Embryonic facial prominence (tissue), 1 donor: Measurements from ENCODE around the gene CLEC16A.
A peak's percentile ranks its signal among the peaks of the same experiment; 100 is the strongest.

Experiments used
- DNase-seq: peaks from one replicate; pipeline ENCODE4 v3.0.0-alpha.2; 2016; ENCODE audit errors: extremely low spot score

CLEC16A gene

DNA sequence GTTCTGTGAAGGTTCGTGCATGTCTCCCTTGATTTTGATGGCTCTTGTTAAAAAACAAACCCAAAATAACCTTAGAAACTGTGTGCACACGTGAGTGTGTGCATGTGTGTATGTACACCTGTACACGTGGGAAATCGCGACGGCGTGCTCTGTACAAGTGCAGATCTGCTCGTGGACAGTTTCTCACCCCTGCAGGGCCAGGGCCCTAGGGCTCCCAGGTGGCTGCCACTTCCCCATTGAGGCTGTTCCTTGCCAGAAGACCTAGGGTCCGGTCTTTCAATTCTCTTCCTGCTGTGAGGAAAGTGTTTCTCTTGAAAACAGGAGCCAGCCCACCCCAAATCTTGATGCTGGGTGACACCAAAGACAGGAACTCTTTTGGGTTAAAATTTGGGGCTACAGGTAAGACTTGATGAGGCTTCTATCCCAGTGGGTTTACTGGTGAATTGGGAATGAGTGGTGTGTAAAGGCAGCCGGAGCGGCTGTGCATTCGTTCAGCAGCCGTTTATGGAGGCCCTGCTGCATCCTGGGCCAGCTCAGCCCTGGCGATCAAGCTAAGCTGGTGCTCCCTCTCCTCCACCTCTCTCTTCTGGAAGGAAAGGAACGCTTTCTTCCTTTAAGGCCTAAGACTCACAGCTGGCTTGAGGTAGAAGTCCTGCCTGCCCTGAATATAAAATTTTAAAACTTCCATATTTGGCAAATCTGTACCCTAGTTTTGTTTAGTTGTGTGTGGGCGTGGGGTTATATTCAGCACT lies 137.9 kb downstream of the CLEC16A start:
- no peak for DNase-seq

DNA sequence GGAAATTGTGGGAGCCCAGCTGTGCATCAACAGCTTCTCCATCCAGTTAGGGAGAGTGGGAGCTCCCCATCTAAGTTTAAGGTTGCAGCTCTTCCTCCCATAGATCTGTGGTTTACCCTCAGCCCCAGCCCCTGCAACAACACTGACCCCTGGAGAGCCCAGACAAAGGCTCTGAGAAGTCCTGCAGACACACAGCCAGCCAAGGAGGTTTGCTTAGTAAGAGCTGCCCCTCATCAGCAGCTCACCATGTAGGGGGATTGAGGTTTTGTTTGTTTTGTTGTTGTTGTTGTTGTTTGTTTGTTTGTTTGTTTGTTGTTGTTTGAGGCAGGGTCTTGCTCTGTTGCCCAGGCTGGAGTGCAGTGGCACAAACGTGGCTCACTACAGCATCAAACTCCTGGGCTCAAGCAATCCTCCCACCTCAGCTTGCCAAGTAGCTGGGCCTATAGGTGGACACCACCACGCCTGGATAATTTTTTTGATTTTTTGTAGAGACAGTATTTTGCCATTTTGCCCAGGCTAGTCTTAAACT lies 138.6 kb downstream of the CLEC16A start:
- DNase-seq: no peak

DNA sequence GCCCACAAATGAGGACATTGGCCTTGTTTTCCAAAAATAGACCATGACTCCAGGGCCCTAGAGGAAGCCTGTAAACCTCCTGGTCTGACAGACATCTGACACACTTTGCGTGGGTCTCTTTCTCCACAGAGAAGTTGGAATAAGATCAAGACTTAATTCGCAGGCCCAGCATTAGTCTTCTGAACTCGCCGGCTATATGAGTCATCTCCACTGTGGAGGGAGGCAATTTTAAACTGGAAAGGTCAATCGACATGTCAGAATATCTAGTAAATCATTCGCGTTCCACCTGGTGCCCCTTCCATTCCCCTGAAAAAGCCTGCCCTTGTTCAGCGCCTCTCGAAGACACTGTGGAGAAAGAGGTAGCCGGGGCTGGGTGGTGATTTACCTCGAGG lies 140.1 kb downstream of the CLEC16A start:
- no peak for DNase-seq

DNA sequence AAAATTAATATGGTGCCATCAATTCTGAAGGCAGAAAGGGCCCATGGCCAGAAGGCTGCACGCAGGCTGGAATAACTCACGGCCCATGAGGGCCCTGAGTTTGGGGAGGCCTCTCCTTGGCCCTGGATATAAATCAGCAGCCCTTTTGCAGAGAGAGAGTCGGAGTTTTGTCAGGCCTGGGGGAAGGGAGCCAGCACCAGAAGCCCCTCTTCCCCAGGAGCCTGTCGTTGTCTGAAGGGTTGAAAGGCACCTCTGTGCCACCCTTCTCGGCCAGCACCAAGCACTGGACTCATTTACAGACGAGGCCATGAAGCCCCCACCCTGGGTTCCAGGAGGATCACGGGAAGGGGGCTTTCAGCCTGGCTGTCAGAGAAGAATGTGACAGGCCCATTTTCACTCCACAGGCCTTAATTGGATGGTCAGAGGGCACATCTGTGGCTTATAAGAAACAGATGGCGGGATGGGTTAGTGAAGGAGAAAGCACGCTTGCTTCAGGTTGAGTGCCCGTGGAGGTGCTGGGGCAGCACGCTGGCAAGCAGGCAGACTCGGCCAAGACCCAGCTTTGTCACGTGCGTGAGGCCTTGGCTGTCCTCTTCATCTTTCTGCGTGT lies 140.6 kb downstream of the CLEC16A start:
- DNase-seq: no peak

DNA sequence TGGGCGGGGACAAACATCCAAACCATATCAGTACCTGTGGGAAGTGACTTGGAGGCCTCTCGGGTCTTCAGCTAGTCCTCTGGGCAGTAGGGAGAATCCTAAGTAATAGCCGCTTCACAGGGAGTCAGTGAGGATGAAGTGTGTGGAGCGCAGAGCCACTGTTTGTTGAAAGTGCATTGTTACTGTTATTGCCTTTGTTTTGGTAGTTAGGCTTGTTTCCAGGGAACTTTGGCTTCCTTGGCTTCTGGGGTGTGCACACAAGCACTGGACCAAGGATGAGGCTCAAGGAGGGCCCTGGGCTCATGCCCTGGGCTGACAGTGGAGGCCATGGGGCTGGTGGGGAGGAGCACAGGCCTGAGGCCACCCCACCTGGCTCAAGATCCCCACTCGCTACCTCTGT lies 141.6 kb downstream of the CLEC16A start:
- no peak for DNase-seq

- DNase-seq: no peak
Observed at GRCh38 chr16:11087691-11088073, 143.3 kb downstream of the CLEC16A start.

DNA sequence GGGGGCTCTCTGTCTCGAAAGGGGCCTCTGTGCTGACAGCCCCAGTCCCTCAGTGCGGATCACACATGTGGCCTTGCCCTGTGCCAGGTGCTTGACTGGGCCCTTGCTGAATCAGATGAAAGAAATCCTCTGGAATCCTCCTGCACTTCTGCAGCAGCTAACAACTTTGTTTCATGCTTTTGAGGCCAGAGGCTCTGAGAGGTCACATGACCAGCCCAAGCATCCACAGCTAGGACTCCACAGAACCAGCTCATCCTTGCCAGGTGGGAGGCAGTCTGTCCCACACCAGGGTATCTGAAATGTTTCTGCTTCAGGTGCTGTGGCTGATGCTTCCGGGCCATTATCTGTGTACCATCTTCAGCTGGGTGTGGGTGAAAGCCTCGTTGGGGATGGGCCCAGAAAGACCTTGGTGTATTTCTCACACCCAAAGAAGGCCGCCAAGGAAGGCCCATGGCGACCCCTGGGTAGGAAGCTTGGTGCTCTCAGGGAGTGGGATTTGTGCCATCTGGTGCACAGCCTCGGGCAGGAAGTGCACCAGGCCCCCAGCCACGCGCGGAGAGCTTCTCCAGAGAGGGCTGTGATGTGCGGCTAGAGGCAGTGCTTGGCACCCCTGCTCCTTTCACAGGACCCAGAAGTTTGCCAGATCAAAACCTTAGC lies 143.8 kb downstream of the CLEC16A start:
- no peak for DNase-seq

DNA sequence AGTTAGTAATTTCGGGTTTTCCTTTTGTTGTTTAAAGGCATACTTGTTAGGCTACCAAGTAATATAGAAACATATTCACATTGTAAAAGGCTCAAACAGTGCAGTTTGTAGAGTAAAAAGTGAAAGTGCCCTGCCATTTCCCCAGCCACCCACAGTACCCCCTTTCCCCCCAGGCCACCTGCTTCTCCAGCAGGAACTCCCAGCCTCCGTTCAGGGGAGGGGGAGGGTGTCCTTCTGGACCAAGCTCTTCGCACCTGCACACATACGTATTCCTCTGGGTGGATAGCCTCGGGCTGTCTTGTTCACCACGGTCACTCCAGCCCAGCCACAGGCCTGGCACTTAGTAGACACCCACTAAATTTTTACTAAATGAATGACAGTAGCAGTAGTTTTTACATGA lies 144.5 kb downstream of the CLEC16A start:
- no peak for DNase-seq

DNA sequence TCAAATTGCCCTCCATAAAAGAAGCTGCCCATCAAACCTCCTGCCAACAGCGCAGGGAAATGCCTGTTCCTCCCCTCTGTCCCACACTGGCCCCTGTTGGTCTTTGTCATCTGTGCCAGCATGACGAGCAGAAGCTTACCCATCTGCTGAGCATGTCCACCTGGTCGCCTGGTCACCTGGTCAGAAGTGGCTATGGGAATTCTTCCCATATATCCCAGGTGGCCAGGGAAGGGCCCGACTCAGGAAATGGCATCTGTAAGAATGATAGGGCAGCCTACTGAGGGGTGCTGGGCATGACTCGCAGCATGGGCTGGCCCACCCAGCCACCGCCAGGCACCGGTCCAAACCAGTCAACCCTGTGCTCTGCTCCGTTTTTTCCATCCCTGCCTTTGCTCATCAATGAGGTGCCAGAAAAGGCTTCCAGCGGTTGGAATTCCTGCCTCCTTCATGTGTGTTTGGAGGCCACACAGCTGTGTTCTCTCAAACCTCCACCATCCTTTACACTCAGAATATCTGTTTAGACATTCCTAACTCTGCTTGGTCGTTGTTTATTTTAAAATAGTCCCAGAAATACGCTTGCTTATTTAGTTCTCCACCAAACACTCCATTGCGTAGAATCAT lies 145.2 kb downstream of the CLEC16A start:
- DNase-seq: no peak

- no peak for DNase-seq
Observed at GRCh38 chr16:11090232-11090631, 145.9 kb downstream of the CLEC16A start.

DNA sequence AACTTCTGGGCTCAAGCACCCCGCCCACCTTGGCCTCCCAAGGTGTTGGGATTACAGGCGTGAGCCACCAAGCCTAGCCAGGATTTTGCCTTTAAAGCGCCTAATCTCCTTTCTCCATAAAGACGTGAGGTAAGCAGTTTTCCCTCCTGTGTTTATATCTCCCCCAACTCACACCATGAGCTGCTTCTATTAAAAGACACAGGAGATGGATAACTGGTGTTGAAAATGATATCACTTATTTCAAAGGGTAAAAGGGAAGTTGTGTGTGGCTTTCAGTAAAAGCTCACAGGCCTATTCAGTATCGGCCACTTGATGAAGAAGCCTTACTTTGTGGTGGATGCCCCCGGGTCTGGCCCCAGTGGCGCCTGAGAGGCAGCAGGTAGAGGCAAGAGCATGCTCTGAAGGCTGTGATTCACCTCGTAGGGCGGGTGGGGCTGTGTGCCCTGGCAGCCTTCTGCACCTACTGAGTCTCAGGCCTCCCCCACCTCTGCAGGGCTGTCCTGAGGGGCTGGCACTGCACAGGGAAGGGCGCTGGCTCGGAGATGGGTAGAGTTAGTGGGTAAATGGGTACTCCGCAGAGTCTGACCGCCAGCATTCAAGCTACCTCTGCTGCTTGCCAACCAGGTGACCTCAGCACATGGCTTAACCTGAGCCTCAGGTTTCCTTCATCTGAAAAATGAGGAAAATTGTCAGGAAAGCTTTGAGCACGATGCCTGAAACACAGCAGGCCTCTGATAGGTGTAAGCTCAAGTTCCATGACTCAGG lies 146.8 kb downstream of the CLEC16A start:
- no peak for DNase-seq

DNA sequence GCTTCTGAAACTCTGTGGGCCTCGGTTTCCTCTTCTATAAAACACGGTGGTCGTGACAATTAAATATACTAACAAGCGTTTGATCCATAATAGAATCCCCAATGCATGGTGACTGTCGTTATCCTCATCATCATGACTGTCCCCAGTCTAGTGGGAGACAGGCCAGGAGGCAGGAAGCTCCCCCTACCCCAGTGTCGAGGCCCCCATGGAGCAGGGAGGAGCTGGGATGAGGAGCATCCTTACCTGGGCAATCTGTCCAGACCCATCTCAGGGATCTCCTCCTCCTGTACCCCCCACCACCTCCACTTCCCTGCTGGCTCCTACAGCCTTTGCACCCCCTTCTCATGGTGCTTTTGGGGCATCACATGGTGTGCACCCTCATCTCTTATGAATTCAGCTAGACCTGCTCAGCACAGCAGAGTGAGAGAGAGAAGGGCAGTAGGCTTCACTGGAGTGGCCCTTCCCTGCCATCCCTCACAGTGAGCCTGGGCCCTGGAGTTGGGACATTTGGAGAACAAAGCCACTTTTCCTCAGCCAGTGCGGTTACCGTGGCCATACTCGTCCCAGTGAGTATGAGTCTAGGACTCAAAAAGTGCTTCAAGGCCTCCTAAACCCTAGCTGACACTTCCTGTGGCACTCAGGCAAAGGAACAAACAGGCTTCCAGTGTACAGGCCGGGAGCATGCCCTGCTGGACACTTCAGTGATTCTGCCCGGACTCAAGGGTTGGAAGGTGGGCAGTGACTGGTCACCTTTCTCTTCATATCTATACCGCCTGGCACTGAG lies 148.6 kb downstream of the CLEC16A start:
- DNase-seq: no peak

- DNase-seq: no peak
Observed at GRCh38 chr16:11093572-11094074, 149.3 kb downstream of the CLEC16A start.

GRCh38 chr16:11094075-11094856 lies 149.9 kb downstream of the CLEC16A start:
- peak; percentile 63 for DNase-seq

DNA sequence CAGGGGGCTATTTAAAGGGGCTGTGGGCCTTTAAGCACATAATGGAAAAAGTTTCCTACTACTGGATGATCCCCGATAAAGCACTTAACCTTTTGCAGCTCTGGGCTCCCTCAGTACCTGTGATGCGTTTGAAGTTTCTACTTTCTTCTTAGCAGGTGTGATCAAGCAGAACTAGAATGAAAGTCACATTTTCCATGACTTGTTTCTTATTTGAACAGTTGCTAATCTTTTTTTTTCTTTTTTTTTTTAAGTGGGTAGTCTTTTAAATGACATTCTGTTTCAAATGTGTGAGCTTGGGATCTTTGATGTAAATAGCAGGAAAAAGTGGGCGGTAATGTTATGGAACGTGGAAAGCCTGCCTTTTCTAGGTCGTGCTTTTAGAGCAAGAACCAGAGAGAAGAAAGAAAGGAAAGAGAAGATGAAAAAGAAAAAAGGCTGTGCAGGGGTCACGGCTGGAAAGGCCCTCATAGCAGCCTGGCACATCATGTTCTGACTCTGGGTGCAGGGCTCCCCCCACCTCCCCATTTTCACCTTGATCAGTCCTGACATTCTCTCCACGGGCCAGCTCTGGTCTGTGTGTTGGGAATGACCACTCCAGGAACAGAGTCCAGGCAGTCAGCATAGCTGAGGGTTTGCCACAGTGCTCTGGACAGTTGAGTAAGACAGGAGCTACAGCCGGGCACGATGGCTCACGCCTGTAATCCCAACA lies 150.6 kb downstream of the CLEC16A start:
- no peak for DNase-seq

DNA sequence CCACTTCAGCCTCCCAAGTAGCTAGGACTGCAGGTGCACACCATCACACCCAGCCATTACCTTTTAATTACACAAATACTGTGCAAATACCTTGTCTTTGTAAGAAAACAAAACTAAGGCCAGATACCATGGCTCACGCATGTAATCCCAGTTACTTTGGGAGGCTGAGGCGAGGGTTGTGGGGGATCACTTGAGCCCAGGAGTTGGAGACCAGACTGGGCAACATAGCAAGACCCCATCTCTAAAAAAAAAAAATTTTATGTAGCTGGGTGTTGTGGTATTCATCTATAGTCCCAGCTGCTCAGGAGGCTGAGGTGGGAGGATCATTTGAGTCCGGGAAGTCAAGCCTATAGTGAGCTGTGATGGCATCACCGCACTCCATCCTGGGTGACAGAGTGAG lies 151.6 kb downstream of the CLEC16A start:
- no peak for DNase-seq

GRCh38 chr16:11097094-11097786 lies 152.9 kb downstream of the CLEC16A start:
- no peak for DNase-seq

GRCh38 chr16:11097787-11098167 lies 153.4 kb downstream of the CLEC16A start:
- no peak for DNase-seq
